Measurements from ENCODE around the gene SLC25A29.

- no peak for TF ChIP-seq CTCF (IDR thresholded peaks at IDR 0.05)
- no peak for TF ChIP-seq POLR2A (IDR thresholded peaks at IDR 0.05)
Observed at GRCh38 chr14:100350986-100351385, 44.7 kb upstream of the SLC25A29 start.
